GM18499 (cell line): ENCODE results near the gene CACNA1A.

Source experiments
- ATAC-seq: cut with Tn5 transposase; IDR thresholded peaks from one replicate; pipeline ENCODE4 v1.9.1; 2021; ENCODE audit warnings: moderate number of reproducible peaks; ENCODE audit not compliant: insufficient read depth, unreplicated experiment

CACNA1A gene

DNA sequence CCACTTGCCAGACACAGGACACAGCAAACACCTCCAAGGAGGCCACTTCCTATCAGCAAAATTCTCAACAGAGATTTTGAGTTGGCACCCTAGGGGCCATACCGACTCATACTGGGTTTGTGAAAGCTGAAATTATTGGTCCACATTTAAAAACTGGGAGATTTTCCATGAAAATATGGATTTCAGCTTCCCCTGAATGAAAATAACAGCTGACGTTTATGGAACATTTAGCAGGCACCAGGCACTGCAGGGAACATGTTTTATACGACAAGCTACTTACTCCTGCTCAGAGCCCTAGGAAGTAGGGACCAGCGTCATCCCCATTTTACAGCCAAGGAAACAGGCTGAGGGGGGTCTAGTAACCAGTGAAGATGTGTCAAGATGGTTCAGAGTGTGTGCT lies 186.8 kb downstream of the CACNA1A start:
- ATAC-seq: no peak

DNA sequence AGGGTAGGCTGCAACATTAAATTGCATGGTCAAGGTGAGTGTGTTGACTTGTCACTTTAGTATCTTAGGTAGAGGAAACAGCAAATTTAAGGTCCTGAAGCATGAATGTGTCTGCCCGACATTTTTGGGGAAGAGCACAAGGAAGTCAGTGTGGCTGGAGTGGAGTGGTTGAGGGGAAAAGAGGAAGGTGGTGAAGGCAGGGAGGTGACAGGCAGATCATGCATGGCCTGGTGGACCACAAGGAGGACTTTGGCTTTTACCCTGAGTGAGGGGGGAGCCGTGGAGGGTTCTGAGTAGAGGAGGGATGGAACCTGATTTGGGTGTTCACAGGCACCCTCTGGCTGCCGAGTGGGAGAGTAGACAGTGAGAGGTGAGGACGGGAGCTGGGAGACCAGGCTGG lies 188.1 kb downstream of the CACNA1A start:
- no peak for ATAC-seq

DNA sequence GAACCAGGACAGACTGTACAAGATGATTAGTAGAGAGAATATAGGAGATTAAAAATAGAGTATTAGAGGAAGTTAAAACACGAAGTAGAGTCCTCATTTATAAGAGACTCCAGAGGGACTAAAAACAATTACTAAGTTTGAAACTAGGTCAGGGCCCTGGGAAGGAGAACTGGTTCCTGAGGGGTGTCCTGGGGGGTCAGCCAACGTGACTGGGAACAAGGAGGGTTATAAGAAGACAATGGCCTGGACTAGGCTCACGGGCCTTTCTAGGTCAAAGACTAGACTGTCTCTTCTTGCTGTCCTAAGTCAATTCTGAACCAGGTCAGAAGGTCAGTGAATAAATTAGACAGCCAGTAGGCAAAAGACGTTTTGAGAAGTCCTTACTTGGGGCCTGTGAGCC lies 190.8 kb downstream of the CACNA1A start:
- no peak for ATAC-seq

DNA sequence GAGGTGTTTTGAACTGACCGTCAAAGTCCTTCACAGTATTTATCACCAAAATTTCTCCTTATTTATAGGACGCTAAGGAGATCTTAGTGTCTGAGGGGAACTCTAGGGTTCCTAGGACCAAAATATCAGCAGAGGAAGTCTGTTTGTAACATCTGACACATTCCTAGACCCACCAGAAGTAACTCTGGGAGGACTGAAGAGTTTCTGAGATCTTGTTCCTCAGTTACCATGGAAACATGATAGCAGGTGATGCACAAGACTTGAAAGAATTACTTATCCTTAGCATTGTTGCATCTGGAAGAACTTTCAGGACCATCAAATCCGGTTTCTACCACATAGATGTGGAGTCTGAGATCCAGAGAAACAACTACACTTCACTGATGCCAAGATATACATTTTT lies 191.5 kb downstream of the CACNA1A start:
- no peak for ATAC-seq

DNA sequence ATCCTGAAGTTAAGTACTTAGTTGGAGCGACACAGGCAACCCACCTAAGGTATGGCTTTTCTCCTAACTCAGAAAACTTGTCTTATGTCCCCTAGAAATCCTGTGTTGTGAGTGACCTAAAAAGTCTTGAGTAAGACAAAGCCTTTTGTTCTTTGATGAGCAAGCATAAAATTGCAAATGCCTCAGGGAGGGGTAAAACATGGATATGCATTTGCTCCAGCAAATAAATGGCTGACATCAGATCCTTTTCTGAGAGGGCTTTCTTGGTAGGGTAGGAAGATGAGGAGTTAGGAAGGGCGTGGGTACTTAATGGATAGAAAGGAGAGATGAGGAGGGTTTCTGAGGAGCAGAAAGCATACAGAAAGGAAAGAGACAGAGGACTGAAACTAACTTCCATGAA lies 192.4 kb downstream of the CACNA1A start:
- no peak for ATAC-seq

DNA sequence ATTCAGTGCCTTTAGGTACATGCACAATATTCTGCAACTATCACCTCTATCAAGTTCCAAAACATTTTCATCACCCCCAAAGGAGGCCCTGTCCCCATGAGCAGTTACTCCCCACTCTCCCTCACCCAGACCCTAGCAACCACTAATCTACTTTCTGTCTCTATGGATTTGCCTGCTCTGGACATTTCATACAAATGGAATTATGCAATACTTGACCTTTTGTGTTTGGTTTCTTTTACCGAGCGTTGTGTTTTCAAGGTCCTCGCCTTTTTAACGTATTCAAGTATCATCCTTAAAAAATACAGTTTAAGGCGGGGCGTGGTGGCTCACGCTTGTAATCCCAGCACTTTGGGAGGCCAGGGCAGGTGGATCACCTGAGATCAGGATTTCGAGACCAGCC lies 196.4 kb downstream of the CACNA1A start:
- ATAC-seq: no peak

DNA sequence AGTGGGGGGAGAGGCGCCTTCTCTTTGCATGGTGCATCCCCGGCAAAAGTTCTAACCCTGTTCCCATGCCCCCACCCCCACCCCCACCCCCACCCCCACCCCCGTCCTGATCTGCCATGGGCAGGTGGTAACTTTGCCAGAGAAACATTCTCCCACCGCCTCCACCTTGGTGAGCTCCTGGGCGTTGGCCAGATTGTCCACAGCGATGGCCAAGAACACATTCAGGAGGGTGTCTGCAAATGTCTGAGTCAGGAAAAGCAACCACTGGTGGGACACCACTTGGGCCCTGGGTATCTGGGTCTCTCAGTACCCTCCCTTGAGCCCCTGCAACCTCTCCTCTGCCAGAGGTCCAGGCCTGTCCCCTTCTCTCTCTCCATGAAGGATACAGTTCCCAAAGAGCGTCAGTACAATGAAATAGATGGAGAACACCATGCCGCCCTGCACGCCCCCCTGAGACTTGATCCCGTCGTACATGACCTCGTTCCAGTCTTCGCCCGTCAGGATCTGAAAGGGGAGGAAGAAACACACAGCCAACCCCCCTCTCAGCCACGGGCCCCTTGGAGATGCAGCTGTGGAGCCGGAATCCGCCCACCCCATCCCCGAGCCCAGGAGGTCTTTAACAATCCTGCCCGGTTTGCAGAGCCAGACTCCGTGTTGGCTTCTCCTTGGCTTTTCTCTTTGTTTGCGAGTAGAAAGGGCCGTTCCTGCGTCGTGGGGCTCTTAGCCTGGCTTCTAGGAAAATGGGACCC lies 202.7 kb downstream of the CACNA1A start:
- no peak for ATAC-seq

DNA sequence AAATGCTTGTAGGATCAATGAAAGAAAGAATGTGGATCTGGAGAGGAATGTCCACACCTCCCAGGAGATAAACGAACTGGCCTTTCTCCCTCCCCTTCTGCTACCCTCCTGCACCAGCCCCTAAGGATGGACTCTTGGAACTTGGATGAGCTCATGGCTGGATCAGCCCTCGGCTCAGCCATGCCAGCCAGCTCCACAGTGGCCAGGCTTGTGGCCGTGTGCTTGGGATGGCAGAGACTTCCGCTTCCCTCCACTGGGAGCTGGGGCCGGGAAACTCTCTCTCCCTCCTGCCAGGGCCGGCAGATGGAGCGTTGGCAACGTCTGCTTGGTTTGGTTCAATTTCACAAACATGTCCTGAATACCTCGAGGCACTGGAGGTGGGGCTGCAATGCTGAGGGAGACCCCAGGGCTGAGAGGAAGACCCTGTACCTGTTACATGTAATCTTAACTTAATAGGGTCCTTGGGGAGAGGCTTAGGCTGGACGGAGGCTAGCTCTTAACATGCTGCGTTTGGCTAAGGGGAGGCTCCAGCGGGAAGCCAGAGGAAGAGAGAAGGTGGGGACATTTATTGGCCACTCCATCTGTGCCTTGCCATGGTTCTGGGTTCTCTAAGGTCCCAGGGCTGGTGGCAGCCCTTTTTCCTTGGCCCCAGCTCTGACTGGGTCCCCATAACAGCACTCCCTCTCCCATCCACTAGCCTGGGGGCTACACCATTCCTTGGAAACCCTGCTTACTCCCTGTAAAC lies 203.6 kb downstream of the CACNA1A start:
- no peak for ATAC-seq

DNA sequence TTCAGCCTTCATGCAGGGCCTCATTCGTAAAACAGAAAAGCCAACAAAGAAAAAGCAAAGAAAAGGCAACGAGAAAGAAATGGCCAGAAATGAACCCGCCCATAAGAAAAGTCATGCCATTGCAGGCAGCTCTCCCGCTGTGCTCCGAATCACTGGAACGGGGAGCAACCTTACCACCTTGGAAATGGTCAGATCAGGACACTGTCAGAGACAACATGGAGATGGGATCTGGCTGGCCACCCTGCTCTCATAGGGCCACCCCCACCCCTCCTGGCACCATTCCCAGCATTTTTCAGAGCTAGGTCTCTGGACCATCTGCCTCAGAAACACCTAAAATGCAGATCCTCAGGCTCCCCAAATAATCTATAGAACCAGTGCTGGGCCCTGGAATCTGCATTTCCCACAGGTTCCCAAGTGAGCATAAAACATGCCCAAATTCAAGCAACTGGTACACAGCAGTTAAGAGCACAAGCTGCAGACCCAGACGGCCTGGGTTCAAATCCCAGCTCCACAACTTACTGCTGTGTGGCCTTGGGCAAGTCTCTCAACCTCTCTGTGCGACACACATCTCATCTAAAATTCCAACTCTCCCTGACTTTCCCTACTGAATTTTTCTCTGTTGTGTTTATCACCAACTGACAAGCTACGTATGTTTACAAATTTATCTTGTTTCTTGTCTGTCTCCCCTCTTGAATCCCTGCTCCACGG lies 204.5 kb downstream of the CACNA1A start:
- no peak for ATAC-seq

DNA sequence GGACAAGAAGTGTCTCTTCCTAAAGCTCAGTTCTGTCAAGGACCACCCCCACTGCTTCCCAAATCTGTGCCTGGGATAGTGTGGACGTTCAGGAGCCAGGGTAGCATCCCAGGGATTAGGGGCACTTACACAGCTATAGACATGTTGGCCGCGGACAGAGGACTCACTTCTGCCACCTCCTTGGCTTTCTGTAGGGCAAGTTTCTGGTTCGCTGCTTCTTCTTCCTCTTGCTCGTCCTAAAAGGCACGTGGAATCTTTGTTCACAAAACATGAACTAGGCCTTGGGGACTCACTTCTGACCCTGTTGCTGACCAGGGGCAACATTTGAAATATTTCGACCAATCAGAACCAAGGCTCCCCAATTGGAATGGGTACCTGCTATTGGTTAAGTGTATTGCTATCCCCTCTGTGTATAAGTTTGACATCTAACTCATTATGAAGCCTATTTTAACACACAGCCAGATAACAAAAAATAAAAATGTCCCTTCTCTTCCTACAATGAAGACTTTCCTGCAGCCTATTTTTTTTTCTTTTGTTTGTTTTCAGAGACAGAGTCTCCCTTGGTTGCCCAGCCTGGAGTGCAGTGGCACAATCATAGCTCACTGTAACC lies 205.8 kb downstream of the CACNA1A start:
- ATAC-seq: no peak

DNA sequence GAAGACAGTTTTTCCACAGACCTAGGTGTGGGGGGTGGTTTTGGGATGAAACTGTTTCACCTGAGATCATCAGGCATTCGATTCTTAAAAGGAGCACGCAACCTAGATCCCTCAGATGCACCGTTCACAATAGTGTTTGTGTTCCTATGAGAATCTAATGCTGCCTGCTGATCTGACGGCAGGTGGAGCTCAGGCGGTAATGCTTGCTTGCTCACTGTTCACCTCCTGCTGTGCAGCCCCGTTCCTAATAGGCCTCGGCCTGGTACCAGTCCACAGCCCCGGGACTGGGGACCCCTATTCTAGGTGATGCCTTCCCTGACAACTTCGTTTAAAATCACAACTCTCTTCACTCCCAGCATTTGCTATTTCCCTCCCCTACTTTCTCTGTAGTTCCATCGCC lies 206.4 kb downstream of the CACNA1A start:
- ATAC-seq: no peak

DNA sequence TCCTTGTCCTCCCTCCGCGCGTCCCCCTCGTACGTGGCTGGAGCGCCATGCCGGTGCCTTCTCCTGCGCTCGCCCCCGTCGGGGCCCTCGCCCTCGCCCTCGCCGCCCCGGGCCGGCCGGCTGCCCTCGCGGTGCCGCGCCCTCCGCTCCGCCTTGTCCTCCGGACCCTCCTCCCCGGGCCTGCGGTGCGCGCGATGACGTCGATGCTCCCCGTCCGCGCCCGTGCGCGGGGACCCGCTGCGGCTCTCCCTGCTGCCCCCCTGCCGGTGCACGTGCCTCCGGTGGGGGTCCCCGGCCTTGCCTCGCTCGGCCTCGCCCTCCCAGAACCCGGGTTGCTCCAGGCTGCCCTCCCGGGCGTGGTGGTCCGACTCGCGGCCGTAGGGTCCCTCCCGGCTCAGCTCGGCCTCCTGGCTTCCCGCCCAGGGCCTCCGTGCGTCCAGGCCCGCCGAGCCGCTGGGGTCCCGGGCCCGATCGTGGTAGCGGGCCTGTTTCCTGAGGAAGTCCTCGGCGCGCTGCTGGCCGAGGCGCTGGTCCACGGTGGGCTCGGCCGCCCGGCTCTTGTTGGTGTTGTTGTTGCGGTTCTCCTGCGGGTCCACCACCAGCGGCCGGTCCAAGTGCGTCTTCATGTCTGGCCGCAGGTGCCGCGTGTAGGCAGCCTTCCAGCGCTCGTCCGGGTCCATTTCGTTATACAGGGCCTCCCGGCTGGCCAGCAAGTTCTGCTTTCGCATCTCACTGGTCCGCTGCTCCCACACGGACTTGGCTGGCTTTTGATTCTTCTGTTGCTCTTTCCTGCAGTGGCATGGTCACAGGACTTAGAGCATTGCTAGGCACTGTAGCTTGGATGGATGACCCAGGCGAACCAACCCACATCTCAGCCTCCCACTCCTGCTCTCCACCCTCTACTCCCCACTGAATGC lies 207.5 kb downstream of the CACNA1A start:
- ATAC-seq: no peak

DNA sequence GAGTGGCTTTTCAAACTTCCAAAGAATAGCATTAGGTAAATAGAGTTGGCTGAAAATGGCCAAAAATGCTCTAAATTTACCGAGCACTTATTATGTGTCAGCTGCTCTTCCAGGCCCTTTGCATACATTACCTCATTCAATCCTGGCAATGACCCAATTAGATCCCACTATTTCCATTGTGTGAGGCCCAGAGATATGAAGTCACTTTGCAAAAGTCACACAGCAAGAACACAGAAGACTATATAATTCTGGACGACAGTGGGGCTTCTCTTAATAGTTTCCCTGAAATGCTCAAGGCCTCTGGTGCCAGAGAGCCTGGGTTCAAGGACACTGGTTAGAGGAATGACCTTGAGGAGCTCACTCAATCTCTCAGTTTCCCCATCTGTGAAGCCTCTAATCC lies 209.3 kb downstream of the CACNA1A start:
- no peak for ATAC-seq

DNA sequence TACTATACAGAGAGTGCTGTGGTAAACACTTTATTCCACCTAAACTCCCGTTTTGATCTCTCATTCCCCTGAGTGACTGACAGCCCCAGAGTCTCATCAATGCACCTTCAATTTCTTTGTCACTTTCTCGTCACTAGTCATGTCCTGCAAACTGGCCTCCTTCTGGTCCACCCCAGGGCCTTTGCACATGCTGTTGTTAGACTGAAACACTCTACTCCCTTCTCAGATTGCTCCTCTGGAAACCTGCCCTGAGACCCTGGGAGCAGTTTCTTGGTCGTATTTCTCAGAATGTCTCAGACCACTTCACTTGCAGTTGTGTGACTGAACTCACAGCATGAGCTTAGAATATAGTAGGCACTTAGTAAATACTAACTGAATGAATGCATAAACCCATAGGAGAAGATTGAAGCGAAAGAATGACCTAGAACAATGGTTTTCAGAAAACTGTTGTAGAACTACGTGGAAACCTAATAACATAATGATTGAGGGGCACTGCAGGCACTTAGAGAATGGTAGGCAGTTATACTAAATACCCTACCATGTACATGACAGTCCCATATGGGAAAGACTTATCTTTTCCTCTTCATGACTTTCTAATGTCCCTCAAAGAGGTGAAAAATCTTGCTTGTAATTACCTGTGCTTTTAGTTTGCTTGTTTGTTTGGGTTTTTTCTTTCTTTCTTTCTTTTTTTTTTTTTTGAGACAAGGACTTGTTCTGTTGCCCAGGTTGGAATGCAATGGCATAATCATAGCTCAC lies 211.3 kb downstream of the CACNA1A start:
- ATAC-seq: no peak

DNA sequence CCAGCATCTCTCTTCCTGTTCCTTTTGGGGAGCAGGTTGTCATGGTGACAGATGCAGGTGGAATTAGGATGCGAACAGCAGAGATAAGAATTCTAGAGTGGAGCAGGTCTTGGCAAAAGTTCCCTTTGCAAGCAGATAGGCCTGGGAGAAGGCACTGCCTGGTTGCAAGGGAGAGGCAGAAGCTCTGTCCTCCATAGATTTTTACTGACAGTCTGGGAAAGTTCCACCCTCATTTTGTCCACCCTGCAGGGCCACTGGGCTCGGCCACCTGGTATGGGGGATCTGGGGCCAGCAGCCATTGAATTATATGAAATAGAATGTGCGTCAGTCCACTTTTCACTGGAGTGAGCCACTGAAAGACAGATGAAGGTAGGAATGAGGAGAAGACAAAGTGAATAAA lies 214.4 kb downstream of the CACNA1A start:
- ATAC-seq: no peak

DNA sequence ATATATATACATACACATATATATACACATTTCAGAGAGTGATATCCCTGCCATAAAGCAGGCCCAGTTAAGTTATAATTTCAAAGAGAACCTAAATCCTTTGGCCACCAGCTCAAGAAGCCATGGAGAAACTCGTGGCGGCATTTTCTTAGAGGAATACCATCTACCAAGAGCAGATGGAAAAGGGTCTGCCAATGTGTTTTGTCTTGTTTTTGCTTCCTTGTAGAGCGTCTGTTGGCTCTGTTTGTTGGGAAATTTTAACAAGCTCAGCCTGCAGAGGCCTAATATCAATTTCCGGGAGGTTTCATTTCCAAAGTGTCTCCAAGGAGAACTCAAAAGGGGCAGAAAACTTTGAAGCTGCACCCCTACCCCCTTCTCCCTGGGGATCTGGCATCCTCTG lies 215.5 kb downstream of the CACNA1A start:
- ATAC-seq: no peak

DNA sequence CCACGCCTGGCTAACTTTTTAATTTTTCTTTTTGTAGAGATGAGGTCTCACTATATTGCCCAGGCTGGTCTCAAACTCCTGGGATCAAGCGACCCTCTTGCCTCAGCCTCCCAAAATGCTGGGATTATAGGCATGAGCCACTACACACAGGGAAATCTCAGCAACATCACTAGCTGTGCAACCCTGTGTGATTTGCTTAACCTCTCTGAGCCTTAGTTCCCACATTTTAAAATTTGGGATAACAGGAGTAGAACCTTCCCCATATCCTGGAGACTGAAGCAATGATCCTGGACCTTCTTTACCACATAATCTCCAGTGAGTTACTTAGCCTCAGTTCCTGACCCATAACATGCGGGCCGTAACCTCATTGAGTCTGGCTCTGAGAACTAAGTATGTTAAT lies 217.0 kb downstream of the CACNA1A start:
- no peak for ATAC-seq

DNA sequence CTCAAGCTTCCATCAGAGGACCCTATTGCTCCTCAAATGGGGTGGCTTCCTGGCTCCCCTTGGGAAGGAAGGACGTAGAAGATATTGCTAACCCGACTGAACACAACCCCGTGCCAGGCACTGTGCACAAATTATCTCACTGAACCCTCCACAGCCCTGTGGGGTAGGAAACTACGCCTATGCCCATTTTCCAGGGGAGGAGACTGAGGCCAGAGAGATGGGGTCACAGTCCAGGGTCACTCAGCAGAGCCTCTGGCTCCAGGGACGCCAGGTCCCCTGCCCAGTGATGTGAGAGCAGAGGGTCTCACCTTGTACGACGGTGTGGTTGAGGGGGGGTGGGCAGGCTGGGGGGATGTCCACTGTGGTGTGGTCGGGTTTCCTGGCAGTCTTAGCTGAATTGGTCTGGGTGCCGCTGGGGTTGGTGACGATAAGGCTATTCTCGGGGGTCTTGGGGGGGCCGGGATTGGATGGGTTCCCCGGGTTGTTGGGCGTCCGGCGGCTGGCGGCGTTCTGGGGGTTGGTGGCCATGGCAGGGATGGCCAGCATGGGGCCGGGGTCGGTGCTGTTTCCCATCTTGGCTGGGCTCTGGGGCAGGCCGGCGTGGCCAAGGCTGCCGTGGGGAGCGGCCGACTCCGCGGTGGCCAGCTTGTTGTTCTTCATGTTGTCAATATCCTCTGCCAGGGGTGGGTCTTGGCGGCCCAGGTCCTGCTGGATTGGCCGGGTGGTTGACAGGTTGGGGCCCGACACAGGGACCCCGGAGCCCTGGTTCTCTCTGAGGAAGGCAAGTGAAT lies 219.9 kb downstream of the CACNA1A start:
- no peak for ATAC-seq
